ENCODE measurements around the gene PLPPR5.

PLPPR5 gene

GRCh38 chr1:98919652-98920051, 85.0 kb downstream of the PLPPR5 start:
- H3K4me3 Mint-ChIP-seq = no peak overlapping the region
- peak overlapping the region in 2 of 3 experiments; percentile 1 to 18 for H3K27ac Mint-ChIP-seq
- TF ChIP-seq CTCF (IDR thresholded peaks at IDR 0.05; ENCODE audit: unreplicated experiment in 3 of 3) = no peak
- H3K9me3 Mint-ChIP-seq = no peaks in the 10 kb centered on the region
- peaks cover 12% of the 10 kb centered on the region for H3K4me1 Mint-ChIP-seq
- H3K27me3 Mint-ChIP-seq (ENCODE audit: low read depth) = no peaks in the 10 kb centered on the region
- no peaks in the 10 kb centered on the region for H3K36me3 Mint-ChIP-seq (ENCODE audit: low read depth)

- H3K27me3 Mint-ChIP-seq (ENCODE audit: low read depth) = no peaks in the 10 kb centered on the region
- H3K27ac Mint-ChIP-seq = peak overlapping the region in 2 of 3 experiments; percentile 1 to 18
- no peaks in the 10 kb centered on the region for H3K9me3 Mint-ChIP-seq
- peaks cover 12% of the 10 kb centered on the region for H3K4me1 Mint-ChIP-seq
- TF ChIP-seq CTCF (IDR thresholded peaks at IDR 0.05; ENCODE audit: unreplicated experiment in 3 of 3) = no peak
- no peaks in the 10 kb centered on the region for H3K36me3 Mint-ChIP-seq (ENCODE audit: low read depth)
- no peak overlapping the region for H3K4me3 Mint-ChIP-seq
Measured at GRCh38 chr1:98919211-98919610, 85.5 kb downstream of the PLPPR5 start.

- H3K27me3 Mint-ChIP-seq (ENCODE audit: low read depth) = peaks cover 3% of the 10 kb centered on the region
- no peak overlapping the region for H3K27ac Mint-ChIP-seq
- TF ChIP-seq CTCF (IDR thresholded peaks at IDR 0.05; ENCODE audit: unreplicated experiment in 3 of 3) = no peak
- H3K36me3 Mint-ChIP-seq (ENCODE audit: low read depth) = no peaks in the 10 kb centered on the region
- H3K4me3 Mint-ChIP-seq = no peak overlapping the region
- no peaks in the 10 kb centered on the region for H3K9me3 Mint-ChIP-seq
- H3K4me1 Mint-ChIP-seq = peaks cover 12% of the 10 kb centered on the region
Measured at GRCh38 chr1:98914547-98914946, 90.1 kb downstream of the PLPPR5 start.

- H3K27ac Mint-ChIP-seq = no peak overlapping the region
- TF ChIP-seq CTCF (IDR thresholded peaks at IDR 0.05; ENCODE audit: unreplicated experiment in 3 of 3) = no peak
- H3K36me3 Mint-ChIP-seq (ENCODE audit: low read depth) = no peaks in the 10 kb centered on the region
- H3K4me3 Mint-ChIP-seq = no peak overlapping the region
- no peaks in the 10 kb centered on the region for H3K9me3 Mint-ChIP-seq
- H3K27me3 Mint-ChIP-seq (ENCODE audit: low read depth) = peaks cover 3% of the 10 kb centered on the region
- H3K4me1 Mint-ChIP-seq = no peaks in the 10 kb centered on the region
Measured at GRCh38 chr1:98910827-98911226, 93.8 kb downstream of the PLPPR5 start.

GRCh38 chr1:98908980-98909379, 95.7 kb downstream of the PLPPR5 start:
- no peak overlapping the region for H3K4me3 Mint-ChIP-seq
- no peak overlapping the region for H3K27ac Mint-ChIP-seq
- H3K4me1 Mint-ChIP-seq = peaks cover under 1% of the 10 kb centered on the region
- peaks cover 3% of the 10 kb centered on the region for H3K27me3 Mint-ChIP-seq (ENCODE audit: low read depth)
- H3K9me3 Mint-ChIP-seq = no peaks in the 10 kb centered on the region
- no peaks in the 10 kb centered on the region for H3K36me3 Mint-ChIP-seq (ENCODE audit: low read depth)
- no peak for TF ChIP-seq CTCF (IDR thresholded peaks at IDR 0.05; ENCODE audit: unreplicated experiment in 3 of 3)

GRCh38 chr1:98906809-98907208, 97.9 kb downstream of the PLPPR5 start:
- Mint-ChIP-seq H3K4me3 (no peak overlapping the region), H3K27me3 (ENCODE audit: low read depth) (peaks cover 3% of the 10 kb centered on the region), H3K27ac (no peak overlapping the region), H3K9me3 (no peaks in the 10 kb centered on the region), H3K4me1 (peaks cover 9% of the 10 kb centered on the region), H3K36me3 (ENCODE audit: low read depth) (no peaks in the 10 kb centered on the region)
- TF ChIP-seq CTCF (IDR thresholded peaks at IDR 0.05; ENCODE audit: unreplicated experiment in 3 of 3) = no peak

Data from nephron (organoid).